Measurements from ENCODE around the gene BEX3.

DNA sequence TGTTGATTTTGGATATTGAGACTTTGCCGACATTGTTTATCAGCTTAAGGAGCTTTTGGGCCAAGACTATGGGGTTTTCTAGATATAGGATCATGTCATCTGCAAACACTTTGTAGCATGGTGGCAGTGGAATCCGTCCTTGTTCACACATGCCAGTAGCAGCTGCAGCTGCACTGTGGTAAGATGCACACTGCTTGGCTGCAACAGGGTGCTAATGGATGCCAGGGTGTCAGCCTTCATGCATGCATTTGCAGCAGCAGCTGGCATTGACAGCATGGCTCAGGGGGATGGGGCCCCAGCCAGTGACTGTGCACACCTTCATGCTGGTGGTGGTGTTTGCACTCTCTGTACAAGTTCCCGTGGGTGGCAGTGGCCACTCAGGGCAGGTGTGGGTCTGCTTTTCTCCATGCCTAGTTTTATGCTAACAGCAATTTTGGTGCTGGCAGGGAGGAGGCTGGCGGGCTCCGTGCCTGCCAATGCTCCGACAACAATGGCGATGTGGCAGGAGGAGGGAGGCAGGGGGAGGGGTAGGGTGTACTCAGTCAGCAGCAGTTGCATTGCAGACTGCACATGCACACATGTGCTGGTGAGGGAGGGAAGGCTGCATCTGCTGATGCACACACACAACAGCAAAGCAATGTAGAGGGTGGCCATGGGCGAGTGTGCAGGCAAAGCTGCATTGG, 37.5 kb downstream of the BEX3 start:
- no peak for TF ChIP-seq POLR2A (IDR thresholded peaks at IDR 0.05)
- TF ChIP-seq, protein P1, sequence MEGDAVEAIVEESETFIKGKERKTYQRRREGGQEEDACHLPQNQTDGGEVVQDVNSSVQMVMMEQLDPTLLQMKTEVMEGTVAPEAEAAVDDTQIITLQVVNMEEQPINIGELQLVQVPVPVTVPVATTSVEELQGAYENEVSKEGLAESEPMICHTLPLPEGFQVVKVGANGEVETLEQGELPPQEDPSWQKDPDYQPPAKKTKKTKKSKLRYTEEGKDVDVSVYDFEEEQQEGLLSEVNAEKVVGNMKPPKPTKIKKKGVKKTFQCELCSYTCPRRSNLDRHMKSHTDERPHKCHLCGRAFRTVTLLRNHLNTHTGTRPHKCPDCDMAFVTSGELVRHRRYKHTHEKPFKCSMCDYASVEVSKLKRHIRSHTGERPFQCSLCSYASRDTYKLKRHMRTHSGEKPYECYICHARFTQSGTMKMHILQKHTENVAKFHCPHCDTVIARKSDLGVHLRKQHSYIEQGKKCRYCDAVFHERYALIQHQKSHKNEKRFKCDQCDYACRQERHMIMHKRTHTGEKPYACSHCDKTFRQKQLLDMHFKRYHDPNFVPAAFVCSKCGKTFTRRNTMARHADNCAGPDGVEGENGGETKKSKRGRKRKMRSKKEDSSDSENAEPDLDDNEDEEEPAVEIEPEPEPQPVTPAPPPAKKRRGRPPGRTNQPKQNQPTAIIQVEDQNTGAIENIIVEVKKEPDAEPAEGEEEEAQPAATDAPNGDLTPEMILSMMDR (IDR thresholded peaks at IDR 0.05), result no peak
